Measurements from ENCODE around the gene SEBOX.

The SEBOX gene

DNA sequence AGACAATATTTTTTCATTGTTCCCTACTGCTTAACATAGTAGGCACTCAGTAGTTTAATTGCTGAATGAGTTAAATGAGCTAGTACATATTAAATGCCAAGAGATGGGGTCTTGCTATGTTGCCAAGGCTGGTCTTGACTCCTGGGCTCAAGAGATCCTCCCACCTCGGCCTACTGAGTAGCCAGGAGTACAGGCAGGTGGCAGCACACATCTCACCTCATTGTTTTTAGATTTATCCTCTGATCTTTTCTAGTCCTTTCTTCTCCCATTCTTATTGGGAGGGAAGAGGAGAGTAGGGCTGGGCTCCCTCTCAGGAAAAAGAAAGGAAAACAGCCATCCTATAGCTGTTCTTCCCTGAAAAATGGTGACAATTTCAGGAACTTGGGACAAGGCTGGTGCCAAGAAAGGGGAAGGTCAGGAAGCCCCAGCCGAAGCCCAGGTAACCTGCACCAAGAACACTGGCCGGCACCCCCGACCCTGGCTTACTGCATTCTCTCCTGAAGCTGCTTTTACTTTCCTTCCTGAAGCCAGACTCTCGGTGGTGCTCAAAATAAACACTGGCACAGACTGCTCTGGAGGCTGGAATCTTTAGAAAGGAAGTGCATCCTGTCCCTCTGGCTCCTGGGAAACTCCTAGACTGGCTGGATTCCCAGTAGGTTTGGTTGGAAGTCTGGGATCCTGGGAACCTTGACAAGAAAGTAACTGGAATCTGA lies 26.8 kb downstream of the SEBOX start:
- DNase-seq, result peak; percentile 62

DNA sequence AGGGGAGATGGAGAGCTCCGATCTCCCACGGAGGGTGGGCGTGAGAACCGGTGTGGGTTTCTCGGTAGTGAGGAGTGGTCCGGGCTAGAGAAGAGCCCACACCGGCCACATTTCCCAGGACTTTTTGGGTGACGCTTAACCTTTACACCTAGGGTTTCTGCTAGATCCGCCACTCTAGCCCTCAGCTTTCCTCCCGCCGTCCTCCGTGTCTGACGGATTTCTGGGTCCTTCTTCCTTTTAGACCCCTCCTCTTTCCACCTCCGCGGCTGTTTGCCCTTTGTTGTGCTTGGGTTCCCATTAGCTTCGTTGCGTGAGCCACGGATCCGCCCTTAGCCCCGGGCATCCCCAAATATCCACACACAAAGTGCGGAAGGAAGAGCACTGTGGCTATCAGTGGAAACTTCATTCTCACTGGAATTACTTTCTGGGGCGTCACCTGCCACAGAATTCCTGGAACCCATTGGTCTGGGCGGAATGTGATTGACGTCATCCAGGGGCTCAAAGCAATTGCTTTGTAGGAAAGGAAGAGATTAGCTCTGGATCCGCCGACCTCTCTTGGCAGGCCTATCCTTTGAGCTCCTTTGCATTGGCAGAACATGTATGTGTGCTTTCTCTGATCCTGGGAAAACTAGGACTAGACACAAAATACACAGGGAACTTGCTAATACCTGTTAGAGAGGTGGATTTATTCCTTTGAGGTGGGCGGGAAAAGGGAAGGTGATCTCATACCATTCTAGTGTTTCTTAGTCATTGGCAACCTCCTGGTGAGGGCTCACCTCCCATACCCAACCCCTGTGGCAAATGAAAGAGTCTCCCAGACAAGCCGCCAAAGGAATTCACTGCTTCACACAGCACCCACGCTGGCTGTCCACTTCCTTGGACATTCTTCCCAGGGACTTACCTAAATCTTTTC lies 28.8 kb downstream of the SEBOX start:
- DNase-seq, result peak; percentile 88

GRCh38 chr17:28335201-28335958 lies 29.6 kb downstream of the SEBOX start, which contains the start of the genes IFT20 and TNFAIP1:
IFT20 (minus strand) TSS chr17:28335472; CDS start chr17:28331985, 3,487 bp downstream.
TNFAIP1 (plus strand) TSS chr17:28335761; CDS start chr17:28339522, 3,761 bp downstream.
- peak; percentile 100 for DNase-seq

- DNase-seq, result no peak
These were observed 30.3 kb downstream of the SEBOX start for GRCh38 chr17:28334666-28335200.

DNA sequence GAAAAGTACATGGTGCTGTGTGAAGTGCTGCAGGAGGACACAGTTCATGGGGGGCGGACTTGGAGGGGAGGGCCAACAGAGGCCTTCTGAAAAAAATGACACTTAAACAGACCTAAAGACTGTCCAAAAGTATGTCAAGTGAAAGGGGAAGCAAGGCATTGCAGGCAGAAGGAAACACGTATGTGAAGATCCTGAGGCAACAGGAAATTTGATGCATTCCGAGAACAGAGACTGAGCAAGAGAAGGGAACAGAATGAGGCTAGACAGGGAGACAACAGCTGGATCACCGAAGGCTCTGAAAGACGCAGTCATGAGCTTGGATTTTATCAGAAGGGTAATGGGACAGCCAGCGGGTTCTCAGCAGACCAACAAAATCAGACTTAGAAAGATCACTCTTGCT lies 30.8 kb downstream of the SEBOX start:
- DNase-seq, result no peak

- DNase-seq, result no peak
These were observed 31.8 kb downstream of the SEBOX start for GRCh38 chr17:28333083-28333746.

- DNase-seq, result no peak
These were observed 33.0 kb downstream of the SEBOX start for GRCh38 chr17:28331891-28332420.

DNA sequence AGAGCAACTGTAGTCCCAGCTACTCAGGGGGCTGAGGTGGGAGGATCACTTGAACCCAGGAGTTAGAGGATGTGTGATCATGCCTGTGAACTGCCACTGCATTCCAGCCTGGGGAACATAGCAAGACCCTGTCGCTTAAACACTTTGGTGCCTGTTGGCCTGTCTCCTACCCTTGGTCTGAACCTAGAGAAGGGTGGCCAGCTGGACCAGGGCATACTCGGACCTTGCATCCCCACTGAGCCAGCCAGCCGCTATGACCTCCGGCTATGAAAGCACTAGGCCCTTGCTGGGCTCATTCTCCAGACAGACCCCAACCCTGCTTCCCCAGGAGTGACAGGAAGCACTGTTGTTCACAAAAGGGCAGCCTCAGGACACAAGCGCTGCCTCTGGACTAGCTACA lies 34.3 kb downstream of the SEBOX start:
- no peak for DNase-seq

DNA sequence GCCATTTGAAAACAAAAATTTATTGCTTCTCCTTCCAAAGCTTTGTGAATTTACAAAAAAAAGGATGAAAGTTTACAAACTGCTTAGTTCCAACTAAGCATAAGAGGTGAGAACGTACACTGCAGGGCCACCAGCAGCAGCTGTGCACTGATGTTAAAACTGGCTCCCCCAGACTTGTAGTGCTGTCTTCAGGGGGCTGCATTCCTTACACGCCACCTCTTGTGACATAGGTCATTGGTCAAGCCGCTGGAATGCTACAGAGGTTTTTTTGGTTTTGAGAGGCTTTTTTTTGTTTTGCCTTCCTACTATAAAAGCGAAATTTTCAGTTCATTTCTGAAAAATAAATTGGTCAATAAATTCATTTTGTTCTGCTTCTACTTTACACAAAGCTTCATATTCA lies 36.7 kb downstream of the SEBOX start:
- DNase-seq, result no peak

DNA sequence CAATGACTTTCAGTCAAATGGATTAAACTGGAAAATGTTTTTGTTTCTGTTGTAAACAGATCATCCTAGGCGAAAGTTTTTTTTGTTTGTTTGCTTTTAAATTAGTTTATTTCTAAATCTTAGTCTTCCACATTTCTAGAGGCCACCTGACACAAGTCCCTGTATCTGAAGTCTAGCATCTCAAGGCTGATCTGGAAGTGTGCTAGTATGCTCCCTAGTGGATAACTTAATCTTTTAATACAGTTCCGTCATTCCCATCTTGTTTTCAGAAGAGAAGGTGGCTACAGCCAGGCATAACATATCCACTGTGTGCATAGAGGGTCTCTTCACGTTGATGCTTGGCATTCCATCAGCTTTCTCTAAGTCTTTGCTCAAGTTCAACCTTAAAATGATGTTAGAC lies 37.3 kb downstream of the SEBOX start:
- no peak for DNase-seq

DNA sequence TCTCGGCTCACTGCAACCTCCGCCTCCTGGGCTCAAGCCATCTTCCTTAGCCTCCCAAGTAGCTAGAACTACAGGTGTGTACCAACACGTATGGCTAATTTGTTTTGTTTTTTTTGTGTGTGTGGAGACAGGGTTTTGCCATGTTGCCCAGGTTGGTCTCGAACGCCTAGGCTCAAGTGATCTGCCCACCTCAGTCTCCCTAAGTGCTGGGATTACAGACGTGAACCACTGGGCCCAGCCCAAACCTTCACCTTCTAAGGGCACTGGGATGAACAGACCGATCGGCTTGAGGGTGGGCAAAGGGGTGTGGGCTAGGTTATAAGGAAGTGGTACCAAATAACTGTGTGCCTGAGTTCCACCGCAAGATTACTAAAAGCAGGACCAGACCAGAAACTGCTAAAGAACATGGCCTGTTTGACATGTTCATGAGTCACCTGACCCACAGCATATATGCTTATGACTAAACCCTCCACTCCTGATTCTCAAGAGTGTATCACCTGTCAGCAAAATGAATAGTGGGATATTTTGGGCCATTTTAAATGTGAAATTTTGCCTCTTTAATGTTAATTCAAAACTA lies 37.9 kb downstream of the SEBOX start:
- no peak for DNase-seq

- no peak for DNase-seq
These were observed 38.9 kb downstream of the SEBOX start for GRCh38 chr17:28326114-28326513.

- no peak for DNase-seq
These were observed 39.8 kb downstream of the SEBOX start for GRCh38 chr17:28325211-28325610.

DNA sequence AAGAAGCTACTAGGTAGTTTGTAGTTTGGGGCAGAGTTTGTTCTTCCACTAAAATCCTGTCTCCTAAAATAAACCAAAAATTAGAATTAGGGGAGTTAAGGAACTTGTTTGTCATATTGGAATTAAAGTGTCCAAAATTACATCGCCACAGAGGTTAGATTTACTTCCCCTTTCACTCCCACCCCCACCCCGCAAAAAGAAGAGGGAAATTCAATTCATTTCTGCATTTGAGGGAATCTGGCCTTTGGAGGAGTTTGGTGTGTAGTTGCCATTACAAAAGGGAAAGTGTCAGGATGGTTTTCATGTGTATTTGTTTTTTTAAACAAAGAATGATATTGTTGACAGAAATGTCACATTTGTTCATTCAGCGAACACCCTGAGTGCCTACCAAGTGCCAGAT lies 40.2 kb downstream of the SEBOX start:
- DNase-seq, result no peak

DNA sequence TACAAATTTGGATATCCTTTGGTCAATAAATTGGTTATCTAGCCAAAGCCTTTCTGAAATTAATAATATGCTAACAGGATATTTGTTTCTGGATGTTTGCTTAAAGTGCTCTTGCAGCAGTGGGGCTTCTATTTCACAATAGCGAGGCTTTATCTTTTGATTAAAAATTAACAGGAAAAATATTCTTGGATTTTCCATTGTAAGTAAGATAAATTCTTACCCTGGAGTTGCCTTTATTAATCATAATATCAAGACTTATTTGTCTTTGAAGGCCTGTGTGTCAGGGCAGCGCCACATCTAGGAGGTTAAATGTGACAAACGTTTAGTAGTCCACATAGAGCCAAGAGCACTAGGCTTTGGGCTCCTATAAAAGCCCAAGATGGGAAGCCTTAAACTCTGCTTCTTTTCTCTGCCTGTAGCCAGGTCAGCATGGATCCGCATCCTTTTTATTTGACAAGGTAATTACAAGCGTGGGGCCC lies 40.7 kb downstream of the SEBOX start:
- DNase-seq, result no peak

DNA sequence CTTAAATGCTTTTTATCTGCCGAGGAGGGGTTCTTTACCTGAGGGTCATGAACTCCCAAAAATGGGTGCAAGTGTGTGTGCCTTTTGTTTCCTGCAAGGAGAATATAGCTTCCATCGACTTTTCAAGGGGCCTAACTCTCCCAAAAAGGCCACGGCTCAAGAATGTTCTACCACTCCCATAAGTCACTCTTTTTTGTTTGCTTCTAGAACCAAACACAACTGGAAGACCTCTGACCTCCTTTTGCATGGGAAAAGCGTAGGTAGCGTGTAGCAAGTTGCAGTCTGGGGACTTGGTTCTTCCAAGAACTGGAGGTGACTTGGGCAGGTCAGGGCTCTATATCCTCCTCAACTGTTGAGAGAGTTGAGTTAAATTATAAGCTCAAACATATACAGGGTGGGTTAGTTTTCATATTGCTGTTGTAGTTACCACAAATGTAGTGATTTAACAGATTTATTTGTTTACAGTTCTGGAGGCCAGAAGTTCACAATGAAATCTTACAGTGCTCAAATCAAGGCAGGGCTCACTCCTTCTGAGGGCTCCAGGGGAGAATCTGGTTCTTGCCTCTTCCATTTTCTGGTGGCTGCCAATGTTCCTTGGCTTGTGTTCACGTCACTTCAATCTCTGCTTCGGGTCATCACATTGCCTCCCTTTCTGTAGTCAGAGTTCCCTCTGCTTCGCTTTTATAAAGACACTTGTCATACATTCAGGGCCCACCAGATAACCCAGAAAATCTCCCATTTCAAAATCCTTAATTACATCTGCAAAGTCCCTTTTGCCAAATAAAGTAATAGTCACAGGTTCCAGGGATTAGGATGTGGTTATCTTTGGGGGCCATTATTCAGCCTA lies 44.6 kb downstream of the SEBOX start:
- DNase-seq, result no peak

GRCh38 chr17:28319598-28319935 lies 45.4 kb downstream of the SEBOX start:
- no peak for DNase-seq

DNA sequence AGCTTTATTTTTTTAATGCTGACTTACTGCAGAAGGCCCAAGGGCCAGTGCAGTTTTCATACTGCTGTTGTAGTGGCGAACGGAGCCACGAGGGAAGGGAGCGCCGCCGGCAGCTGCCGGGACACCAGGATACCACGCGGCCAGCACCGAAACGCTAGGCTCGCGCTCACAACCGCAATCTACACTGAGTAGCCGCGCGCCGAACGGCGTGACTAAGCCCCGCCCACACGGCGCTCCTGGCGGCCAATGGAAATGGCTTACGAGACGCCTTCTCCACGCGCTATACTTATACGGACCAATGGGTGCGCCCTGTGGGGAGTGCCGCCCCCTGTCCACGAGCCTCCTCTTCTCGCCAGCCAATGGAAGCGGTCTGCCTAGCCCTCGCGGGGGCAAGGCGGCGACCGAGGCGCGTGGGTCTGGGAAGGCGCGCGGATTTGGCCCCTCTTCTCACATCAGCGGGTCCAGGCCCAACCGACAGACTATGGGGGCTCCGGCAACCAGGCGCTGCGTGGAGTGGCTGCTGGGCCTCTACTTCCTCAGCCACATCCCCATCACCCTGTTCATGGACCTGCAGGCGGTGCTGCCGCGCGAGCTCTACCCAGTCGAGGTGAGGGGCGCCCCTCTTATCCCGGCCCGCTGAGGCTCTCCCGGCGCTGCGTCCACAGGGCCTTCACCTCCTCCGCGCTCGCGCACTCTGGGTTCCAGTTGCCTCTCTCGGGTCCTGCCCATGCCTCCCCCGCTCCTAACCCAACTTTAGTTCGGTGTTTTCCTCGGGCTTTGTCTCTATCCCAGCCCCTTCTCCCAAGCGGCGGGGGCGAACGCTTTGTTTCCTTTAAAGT lies 46.0 kb downstream of the SEBOX start, which contains the start of gene TMEM97:
Gene TMEM97, plus strand, starts transcription at position 442 of the 839 bp plus-strand sequence. Its CDS starts 40 bp downstream, at position 482.
- peak; percentile 96 for DNase-seq

Data from fibroblast of skin of abdomen (primary cell).